ENCODE measurements around the gene STIM2. TPM values are rescaled to one million over a fixed set of nuclear protein-coding genes. Genes with fewer than 3 reads are reported as not detected.
"Not testable (repeated sequence)": the region's sequence is repeated elsewhere in the genome, so short reads cannot be mapped to it uniquely, and the experiment has no call there.

STIM2 gene
- total RNA-seq, 2 donors from 2014 or later, result 9.2 to 10.5 TPM

GRCh38 chr4:27023366-27023765 lies 162.7 kb downstream of the STIM2 start:
- Histone ChIP-seq H3K4me1 (no peaks in the 10 kb centered on the region), H3K27ac (no peak overlapping the region), H3K9me3 (no peaks in the 10 kb centered on the region), H3K4me3 (no peak overlapping the region), H3K36me3 (peaks cover 10% of the 10 kb centered on the region), H3K27me3 (no peaks in the 10 kb centered on the region)
- no peak for DNase-seq (ENCODE audit: low spot score)
- TF ChIP-seq CTCF (IDR thresholded peaks at IDR 0.05), result no peak

GRCh38 chr4:27024805-27025204 lies 164.2 kb downstream of the STIM2 start:
- no peak for TF ChIP-seq CTCF (IDR thresholded peaks at IDR 0.05)
- Histone ChIP-seq H3K36me3 (peaks cover 9% of the 10 kb centered on the region), H3K4me3 (no peak overlapping the region), H3K27ac (no peak overlapping the region), H3K27me3 (no peaks in the 10 kb centered on the region), H3K4me1 (no peaks in the 10 kb centered on the region), H3K9me3 (no peaks in the 10 kb centered on the region)
- DNase-seq (ENCODE audit: low spot score), result no peak

GRCh38 chr4:27027428-27027827 lies 166.8 kb downstream of the STIM2 start:
- peaks cover 8% of the 10 kb centered on the region for H3K36me3 ChIP-seq
- H3K4me3 ChIP-seq, result no peak overlapping the region
- no peaks in the 10 kb centered on the region for H3K9me3 ChIP-seq
- TF ChIP-seq CTCF (IDR thresholded peaks at IDR 0.05), result no peak
- no peaks in the 10 kb centered on the region for H3K4me1 ChIP-seq
- no peak for DNase-seq (ENCODE audit: low spot score)
- H3K27me3 ChIP-seq, result no peaks in the 10 kb centered on the region
- H3K27ac ChIP-seq, result no peak overlapping the region

GRCh38 chr4:27035127-27035526 lies 174.5 kb downstream of the STIM2 start:
- not testable (repeated sequence) for H3K36me3 ChIP-seq; H3K27ac ChIP-seq; DNase-seq (ENCODE audit: low spot score); H3K4me1 ChIP-seq; H3K4me3 ChIP-seq; H3K27me3 ChIP-seq
- peaks cover 0 to 11% of the 10 kb centered on the region in 2 donors for H3K9me3 ChIP-seq

- Histone ChIP-seq H3K36me3 (no peaks in the 10 kb centered on the region), H3K27ac (no peak overlapping the region), H3K9me3 (peaks cover 0 to 16% of the 10 kb centered on the region in 2 donors), H3K27me3 (no peaks in the 10 kb centered on the region), H3K4me1 (no peaks in the 10 kb centered on the region), H3K4me3 (no peak overlapping the region)
- TF ChIP-seq CTCF (IDR thresholded peaks at IDR 0.05), result no peak
- no peak for DNase-seq (ENCODE audit: low spot score)
These were observed 179.7 kb downstream of the STIM2 start for GRCh38 chr4:27040356-27040755.

GRCh38 chr4:27042411-27042810 lies 181.8 kb downstream of the STIM2 start:
- H3K4me3 ChIP-seq, result no peak overlapping the region
- H3K4me1 ChIP-seq, result no peaks in the 10 kb centered on the region

More at GRCh38 chr4:27042411-27042810, 181.8 kb downstream of the STIM2 start:
- peaks cover 0 to 5% of the 10 kb centered on the region in 2 donors for H3K9me3 ChIP-seq
- H3K27ac ChIP-seq, result no peak overlapping the region
- DNase-seq (ENCODE audit: low spot score), result no peak
- no peaks in the 10 kb centered on the region for H3K27me3 ChIP-seq
- H3K36me3 ChIP-seq, result no peaks in the 10 kb centered on the region
- TF ChIP-seq CTCF (IDR thresholded peaks at IDR 0.05), result no peak
